IPS-18c (cell line): ENCODE measurements around the gene CD163.
"Not testable (repeated sequence)": the region's sequence is repeated elsewhere in the genome, so short reads cannot be mapped to it uniquely, and the experiment has no call there.

Source experiments
- H3K4me3 ChIP-seq: 2 replicates; pipeline ENCODE4 v1.7.0; 2013; ENCODE audit warnings: low read depth, mild to moderate bottlenecking, low read length, moderate library complexity; ENCODE audit not compliant: insufficient read depth
- H3K9me3 ChIP-seq: one replicate; pipeline ENCODE4 v1.6.1; 2013; ENCODE audit warnings: mild to moderate bottlenecking, low read length, moderate library complexity; ENCODE audit not compliant: control insufficient read depth, insufficient read depth

The CD163 gene

GRCh38 chr12:7503686-7504415, at the start of gene CD163:
TSS of gene CD163 (minus strand) at chr12:7503777. CDS start at chr12:7503690, 87 bp downstream.
- no peaks in the 10 kb centered on the region for H3K9me3 ChIP-seq
- H3K4me3 ChIP-seq = no peak within 1 kb of the TSS

GRCh38 chr12:7542813-7543212, 39.2 kb upstream of the CD163 start:
- Histone ChIP-seq H3K4me3 (no peak overlapping the region), H3K9me3 (no peaks in the 10 kb centered on the region)

GRCh38 chr12:7542046-7542445, 38.5 kb upstream of the CD163 start:
- H3K4me3 ChIP-seq = no peak overlapping the region
- H3K9me3 ChIP-seq = no peaks in the 10 kb centered on the region

GRCh38 chr12:7514416-7514815, 10.8 kb upstream of the CD163 start:
- no peak overlapping the region for H3K4me3 ChIP-seq
- H3K9me3 ChIP-seq = peaks cover under 1% of the 10 kb centered on the region

- Histone ChIP-seq H3K9me3 (peaks cover 2% of the 10 kb centered on the region), H3K4me3 (no peak overlapping the region)
Measured at GRCh38 chr12:7512553-7512952, 9.0 kb upstream of the CD163 start.

GRCh38 chr12:7509793-7510470, 6.4 kb upstream of the CD163 start:
- not testable (repeated sequence) for H3K4me3 ChIP-seq, H3K9me3 ChIP-seq

- H3K9me3 ChIP-seq = no peaks in the 10 kb centered on the region
- no peak overlapping the region for H3K4me3 ChIP-seq
Measured at GRCh38 chr12:7502612-7503011, 965 bp downstream of the CD163 start.

- Histone ChIP-seq H3K9me3 (no peaks in the 10 kb centered on the region), H3K4me3 (no peak overlapping the region)
Measured at GRCh38 chr12:7501031-7501588, 2.5 kb downstream of the CD163 start.

- no peak overlapping the region for H3K4me3 ChIP-seq
- H3K9me3 ChIP-seq = no peaks in the 10 kb centered on the region
Measured at GRCh38 chr12:7499636-7500035, 3.9 kb downstream of the CD163 start.

- Histone ChIP-seq H3K9me3 (no peaks in the 10 kb centered on the region), H3K4me3 (no peak overlapping the region)
Measured at GRCh38 chr12:7498809-7499208, 4.8 kb downstream of the CD163 start.

- H3K4me3 ChIP-seq = no peak overlapping the region
- H3K9me3 ChIP-seq = no peaks in the 10 kb centered on the region
Measured at GRCh38 chr12:7497661-7498060, 5.9 kb downstream of the CD163 start.

GRCh38 chr12:7496451-7496850, 7.1 kb downstream of the CD163 start:
- Histone ChIP-seq H3K9me3 (no peaks in the 10 kb centered on the region), H3K4me3 (no peak overlapping the region)

- no peaks in the 10 kb centered on the region for H3K9me3 ChIP-seq
- H3K4me3 ChIP-seq = no peak overlapping the region
Measured at GRCh38 chr12:7495136-7495535, 8.4 kb downstream of the CD163 start.

GRCh38 chr12:7493006-7493405, 10.6 kb downstream of the CD163 start:
- no peaks in the 10 kb centered on the region for H3K9me3 ChIP-seq
- H3K4me3 ChIP-seq = no peak overlapping the region

- Histone ChIP-seq H3K9me3 (no peaks in the 10 kb centered on the region), H3K4me3 (no peak overlapping the region)
Measured at GRCh38 chr12:7486512-7486911, 17.1 kb downstream of the CD163 start.

- Histone ChIP-seq H3K9me3 (no peaks in the 10 kb centered on the region), H3K4me3 (no peak overlapping the region)
Measured at GRCh38 chr12:7485095-7485494, 18.5 kb downstream of the CD163 start.

GRCh38 chr12:7483343-7483742, 20.2 kb downstream of the CD163 start:
- Histone ChIP-seq H3K4me3 (no peak overlapping the region), H3K9me3 (no peaks in the 10 kb centered on the region)

- no peaks in the 10 kb centered on the region for H3K9me3 ChIP-seq
Measured at GRCh38 chr12:7479771-7480170, 23.8 kb downstream of the CD163 start.

More at GRCh38 chr12:7479771-7480170, 23.8 kb downstream of the CD163 start:
- H3K4me3 ChIP-seq = no peak overlapping the region
